Loucy (cell line): Measurements from ENCODE around the gene REEP1.

Experiments
- H2AFZ ChIP-seq: fragments of 200-600 bp; sonication (generic); 2 replicates; pipeline ENCODE4 v1.6.0; 2016; ENCODE audit warnings: antibody characterized with exemption, mild to moderate bottlenecking, low read length, moderate library complexity
- H3F3A ChIP-seq: fragments of 200-600 bp; 2 replicates; pipeline ENCODE4 v1.6.0; 2016; ENCODE audit warnings: antibody characterized with exemption, low read depth, mild to moderate bottlenecking
- H3K27me3 ChIP-seq: fragments of 200-600 bp; sonication (generic); 2 replicates; pipeline ENCODE4 v1.6.1; 2014; ENCODE audit warnings: low read length, mild to moderate bottlenecking; ENCODE audit not compliant: insufficient read depth, poor library complexity, severe bottlenecking
- H3K36me3 ChIP-seq: fragments of 200-600 bp; sonication (generic); 2 replicates; pipeline ENCODE4 v1.6.1; 2016; ENCODE audit warnings: low read length; ENCODE audit not compliant: insufficient read depth
- H3K4me1 ChIP-seq: fragments of 200-600 bp; sonication (generic); 2 replicates; pipeline ENCODE4 v1.5.1; 2014; ENCODE audit warnings: low read length, mild to moderate bottlenecking; ENCODE audit not compliant: insufficient read depth, poor library complexity, severe bottlenecking
- H3K4me2 ChIP-seq: fragments of 200-600 bp; sonication (generic); 2 replicates; pipeline ENCODE4 v1.6.0; 2014; ENCODE audit warnings: antibody characterized with exemption, low read length, low read depth, mild to moderate bottlenecking; ENCODE audit not compliant: poor library complexity, severe bottlenecking
- H3K4me3 ChIP-seq: fragments of 200-600 bp; sonication (generic); 2 replicates; pipeline ENCODE4 v1.5.1; 2014; ENCODE audit warnings: low read length, mild to moderate bottlenecking, mixed read lengths; ENCODE audit not compliant: poor library complexity, severe bottlenecking
- H3K79me2 ChIP-seq: fragments of 200-600 bp; sonication (generic); 2 replicates; pipeline ENCODE4 v1.6.1; 2014; ENCODE audit warnings: low read length; ENCODE audit not compliant: insufficient read depth
- H3K9ac ChIP-seq: fragments of 200-600 bp; sonication (generic); 2 replicates; pipeline ENCODE4 v1.6.0; 2014; ENCODE audit warnings: mild to moderate bottlenecking, low read depth, low read length, moderate library complexity; ENCODE audit not compliant: poor library complexity, severe bottlenecking
- H3K9me2 ChIP-seq: fragments of 200-600 bp; sonication (generic); replicated peaks from 2 replicates; pipeline ENCODE4 v1.6.1; 2016; ENCODE audit warnings: low read depth, low read length, mixed read lengths
- H3K9me3 ChIP-seq: fragments of 200-600 bp; sonication (generic); 2 replicates; pipeline ENCODE4 v1.6.1; 2014; ENCODE audit warnings: mild to moderate bottlenecking, antibody characterized with exemption, low read length, low read depth; ENCODE audit not compliant: insufficient read depth
- H4K20me1 ChIP-seq: fragments of 200-600 bp; sonication (generic); 2 replicates; pipeline ENCODE4 v1.6.0; 2014; ENCODE audit warnings: antibody characterized with exemption, low read length, mild to moderate bottlenecking; ENCODE audit not compliant: insufficient read depth, poor library complexity, severe bottlenecking
- EZH2phosphoT487 ChIP-seq: fragments of 200-600 bp; IDR thresholded peaks from 2 replicates; pipeline ENCODE4 v1.6.1; 2018; ENCODE audit warnings: antibody characterized with exemption, mild to moderate bottlenecking, moderate library complexity, borderline replicate concordance
- TF ChIP-seq, protein P1 (sequence below): fragments of 200-600 bp; sonication (generic); conservative IDR thresholded peaks from 2 replicates; pipeline ENCODE4 v1.5.1; 2014; ENCODE audit warnings: mild to moderate bottlenecking, antibody characterized with exemption, low read length

The REEP1 gene

DNA sequence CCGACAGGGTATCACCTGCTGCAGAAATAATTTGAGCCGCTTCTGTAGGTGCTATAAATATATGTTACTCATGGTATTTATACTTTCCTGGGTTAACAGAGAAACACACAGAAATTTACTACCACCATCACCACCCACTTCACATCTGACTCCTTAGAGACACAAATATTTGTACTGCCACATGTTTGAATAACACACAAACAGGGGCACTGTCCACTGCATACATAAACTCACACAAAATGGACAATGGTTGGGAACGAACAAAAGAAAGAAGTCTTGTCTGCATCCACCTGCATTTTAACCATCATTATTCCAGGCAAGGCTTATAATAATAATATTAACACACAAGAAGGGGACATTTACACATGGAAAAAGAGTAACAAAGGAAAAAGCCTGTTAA lies 166.1 kb downstream of the REEP1 start:
- Histone ChIP-seq H4K20me1 (no peaks in the 10 kb centered on the region), H3K4me3 (no peak overlapping the region), H3F3A (no peaks in the 10 kb centered on the region), H3K27me3 (no peaks in the 10 kb centered on the region), H3K4me1 (no peaks in the 10 kb centered on the region), H3K9me2 (no peaks in the 10 kb centered on the region), H3K9me3 (no peaks in the 10 kb centered on the region), H3K9ac (no peak overlapping the region), H3K4me2 (no peak overlapping the region), H3K36me3 (peaks cover 84% of the 10 kb centered on the region), H2AFZ (no peak overlapping the region), H3K79me2 (0 out of 2 replicates have a peak, but pooled peaks cover 6% of the 10 kb centered on the region)
- no peak for TF ChIP-seq EZH2phosphoT487

GRCh38 chr2:86170449-86170848 lies 167.0 kb downstream of the REEP1 start:
- Histone ChIP-seq H3K4me2 (no peak overlapping the region), H2AFZ (no peak overlapping the region), H3K9me2 (no peaks in the 10 kb centered on the region), H3K27me3 (no peaks in the 10 kb centered on the region), H3K4me3 (no peak overlapping the region), H3K9me3 (no peaks in the 10 kb centered on the region), H3K36me3 (peaks cover 84% of the 10 kb centered on the region), H3K9ac (no peak overlapping the region), H3F3A (no peaks in the 10 kb centered on the region), H4K20me1 (no peaks in the 10 kb centered on the region), H3K4me1 (no peaks in the 10 kb centered on the region), H3K79me2 (0 out of 2 replicates have a peak, but pooled peaks cover 3% of the 10 kb centered on the region)
- no peak for TF ChIP-seq EZH2phosphoT487
- TF ChIP-seq, protein P1, sequence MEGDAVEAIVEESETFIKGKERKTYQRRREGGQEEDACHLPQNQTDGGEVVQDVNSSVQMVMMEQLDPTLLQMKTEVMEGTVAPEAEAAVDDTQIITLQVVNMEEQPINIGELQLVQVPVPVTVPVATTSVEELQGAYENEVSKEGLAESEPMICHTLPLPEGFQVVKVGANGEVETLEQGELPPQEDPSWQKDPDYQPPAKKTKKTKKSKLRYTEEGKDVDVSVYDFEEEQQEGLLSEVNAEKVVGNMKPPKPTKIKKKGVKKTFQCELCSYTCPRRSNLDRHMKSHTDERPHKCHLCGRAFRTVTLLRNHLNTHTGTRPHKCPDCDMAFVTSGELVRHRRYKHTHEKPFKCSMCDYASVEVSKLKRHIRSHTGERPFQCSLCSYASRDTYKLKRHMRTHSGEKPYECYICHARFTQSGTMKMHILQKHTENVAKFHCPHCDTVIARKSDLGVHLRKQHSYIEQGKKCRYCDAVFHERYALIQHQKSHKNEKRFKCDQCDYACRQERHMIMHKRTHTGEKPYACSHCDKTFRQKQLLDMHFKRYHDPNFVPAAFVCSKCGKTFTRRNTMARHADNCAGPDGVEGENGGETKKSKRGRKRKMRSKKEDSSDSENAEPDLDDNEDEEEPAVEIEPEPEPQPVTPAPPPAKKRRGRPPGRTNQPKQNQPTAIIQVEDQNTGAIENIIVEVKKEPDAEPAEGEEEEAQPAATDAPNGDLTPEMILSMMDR = no peak
